Mammary epithelial cell (primary cell): ENCODE measurements around the gene HLA-DQB2.

Experiments
- EZH2 ChIP-seq: IDR thresholded peaks from 2 replicates; pipeline ENCODE4 v1.6.1; 2012; ENCODE audit warnings: low read length, inconsistent platforms, borderline replicate concordance
- TF ChIP-seq, protein P1 (sequence below), 2 donors: IDR thresholded peaks in 1 of 2; conservative IDR thresholded peaks in 1 of 2; 2 replicates each; pipeline ENCODE4 v1.5.1; 2011 to 2012; ENCODE audit warnings: inconsistent platforms in 2 of 2, low read length in 2 of 2, mild to moderate bottlenecking in 2 of 2, control low read depth in 1 of 2, low read depth in 1 of 2; ENCODE audit not compliant: insufficient read depth in 1 of 2; ENCODE audit errors: extremely low read depth in 1 of 2

DNA sequence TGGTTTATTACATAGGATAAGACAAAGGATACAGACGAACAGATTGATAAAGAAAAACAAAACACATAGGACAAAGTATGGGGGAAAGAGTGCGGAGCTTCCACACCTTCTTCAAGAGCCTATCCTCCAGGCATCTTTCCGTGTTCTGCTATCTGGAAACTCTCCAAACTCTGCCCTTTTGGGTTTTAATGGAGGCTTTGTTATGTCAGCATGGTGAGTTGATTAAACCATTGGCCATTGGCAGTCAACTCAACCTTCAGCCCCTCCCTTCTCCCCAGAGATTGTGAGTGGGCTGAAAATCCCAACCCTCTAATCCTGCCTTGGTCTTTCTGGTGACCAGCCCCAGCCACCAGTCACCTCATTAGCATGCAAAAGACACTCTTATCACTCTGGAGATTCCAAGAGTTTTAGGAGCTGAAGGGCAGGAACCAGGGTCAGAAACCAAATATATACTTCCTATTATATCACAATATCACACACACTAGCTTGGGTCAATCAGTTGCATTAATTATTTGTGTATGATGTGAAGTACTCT, 29.6 kb upstream of the HLA-DQB2 start:
- TF ChIP-seq, protein P1, sequence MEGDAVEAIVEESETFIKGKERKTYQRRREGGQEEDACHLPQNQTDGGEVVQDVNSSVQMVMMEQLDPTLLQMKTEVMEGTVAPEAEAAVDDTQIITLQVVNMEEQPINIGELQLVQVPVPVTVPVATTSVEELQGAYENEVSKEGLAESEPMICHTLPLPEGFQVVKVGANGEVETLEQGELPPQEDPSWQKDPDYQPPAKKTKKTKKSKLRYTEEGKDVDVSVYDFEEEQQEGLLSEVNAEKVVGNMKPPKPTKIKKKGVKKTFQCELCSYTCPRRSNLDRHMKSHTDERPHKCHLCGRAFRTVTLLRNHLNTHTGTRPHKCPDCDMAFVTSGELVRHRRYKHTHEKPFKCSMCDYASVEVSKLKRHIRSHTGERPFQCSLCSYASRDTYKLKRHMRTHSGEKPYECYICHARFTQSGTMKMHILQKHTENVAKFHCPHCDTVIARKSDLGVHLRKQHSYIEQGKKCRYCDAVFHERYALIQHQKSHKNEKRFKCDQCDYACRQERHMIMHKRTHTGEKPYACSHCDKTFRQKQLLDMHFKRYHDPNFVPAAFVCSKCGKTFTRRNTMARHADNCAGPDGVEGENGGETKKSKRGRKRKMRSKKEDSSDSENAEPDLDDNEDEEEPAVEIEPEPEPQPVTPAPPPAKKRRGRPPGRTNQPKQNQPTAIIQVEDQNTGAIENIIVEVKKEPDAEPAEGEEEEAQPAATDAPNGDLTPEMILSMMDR (conservative IDR thresholded peaks at IDR 0.05 in 1 of 2, IDR thresholded peaks at IDR 0.05 in 1 of 2; ENCODE audit: extremely low read depth in 1 of 2, insufficient read depth in 1 of 2, low read depth in 1 of 2, low read length in 2 of 2), result no peak
- no peak for TF ChIP-seq EZH2
